Liver (tissue), 9 donors: ENCODE data around the gene SLC22A12. TPM values are rescaled to one million over a fixed set of nuclear protein-coding genes. Genes with fewer than 3 reads are reported as not detected.

ENCODE experiments used
- DNase-seq: peaks from one replicate; pipeline ENCODE4 v3.0.0-alpha.2; 2017; ENCODE audit warnings: low spot score
- H3K27ac ChIP-seq, 2 donors: one replicate each; pipeline ENCODE4 v1.7.0; 2013; ENCODE audit warnings: inconsistent platforms in 2 of 2, low read length in 2 of 2, control low read depth in 1 of 2, low read depth in 1 of 2, mild to moderate bottlenecking in 1 of 2
- H3K27me3 ChIP-seq, 4 donors: one replicate each; pipeline versions ENCODE4 v1.6.1 to v1.7.0; 2013; ENCODE audit warnings: low read length in 3 of 4, inconsistent platforms in 1 of 4, mild to moderate bottlenecking in 1 of 4, moderate library complexity in 1 of 4; ENCODE audit not compliant: control insufficient read depth in 4 of 4, insufficient read depth in 4 of 4
- H3K36me3 ChIP-seq, 4 donors: one replicate each; pipeline versions ENCODE4 v1.6.1 to v1.7.0; 2013; ENCODE audit warnings: low read length in 3 of 4, mild to moderate bottlenecking in 3 of 4, low read depth in 1 of 4, moderate library complexity in 1 of 4; ENCODE audit not compliant: control insufficient read depth in 4 of 4, insufficient read depth in 3 of 4
- H3K4me1 ChIP-seq, 4 donors: one replicate each; pipeline versions ENCODE4 v1.6.1 to v1.7.0; 2013; ENCODE audit warnings: low read length in 3 of 4, mild to moderate bottlenecking in 3 of 4, moderate library complexity in 1 of 4; ENCODE audit not compliant: control insufficient read depth in 4 of 4, insufficient read depth in 4 of 4
- H3K4me3 ChIP-seq, 3 donors: one replicate each; pipeline versions ENCODE4 v1.6.1 to v1.7.0; 2013; ENCODE audit warnings: low read length in 3 of 3, control low read depth in 1 of 3, low read depth in 1 of 3, mild to moderate bottlenecking in 1 of 3
- H3K9ac ChIP-seq, 2 donors: one replicate each; pipeline ENCODE4 v1.7.0; 2013; ENCODE audit warnings: low read length in 2 of 2, mild to moderate bottlenecking in 2 of 2, moderate library complexity in 2 of 2, control low read depth in 1 of 2, low read depth in 1 of 2
- H3K9me3 ChIP-seq, 4 donors: one replicate each; pipeline versions ENCODE4 v1.6.1 to v1.7.0; 2013; ENCODE audit warnings: low read length in 3 of 4; ENCODE audit not compliant: control insufficient read depth in 4 of 4
- EGR1 ChIP-seq, 2 donors: IDR thresholded peaks; 2 replicates each; pipeline ENCODE4 v1.6.1; 2016 to 2018; ENCODE audit warnings: antibody characterized with exemption in 2 of 2, low read depth in 2 of 2
- FOXA1 ChIP-seq: IDR thresholded peaks from 2 replicates; pipeline ENCODE4 v1.6.1; 2016; ENCODE audit warnings: antibody characterized with exemption
- FOXA2 ChIP-seq: IDR thresholded peaks from 2 replicates; pipeline ENCODE4 v1.6.1; 2016; ENCODE audit warnings: antibody characterized with exemption
- GABPA ChIP-seq, 2 donors: IDR thresholded peaks in 1 of 2; conservative IDR thresholded peaks in 1 of 2; 2 replicates each; pipeline ENCODE4 v1.6.1; 2016; ENCODE audit warnings: antibody characterized with exemption in 2 of 2, mild to moderate bottlenecking in 1 of 2, moderate library complexity in 1 of 2
- HNF4A ChIP-seq, 2 donors: conservative IDR thresholded peaks; 2 replicates each; pipeline ENCODE4 v1.6.1; 2016; ENCODE audit warnings: antibody characterized with exemption in 2 of 2, mild to moderate bottlenecking in 2 of 2
- HNF4G ChIP-seq: IDR thresholded peaks from 2 replicates; pipeline ENCODE4 v1.6.1; 2016; ENCODE audit warnings: antibody characterized with exemption
- JUND ChIP-seq, 2 donors: IDR thresholded peaks; 2 replicates each; pipeline ENCODE4 v1.6.1; 2016; ENCODE audit warnings: antibody characterized with exemption in 2 of 2
- NR2F2 ChIP-seq: IDR thresholded peaks from 2 replicates; pipeline ENCODE4 v1.6.1; 2016; ENCODE audit warnings: antibody characterized with exemption
- RAD21 ChIP-seq, 2 donors: IDR thresholded peaks; 2 replicates each; pipeline ENCODE4 v1.6.1; 2016; ENCODE audit warnings: antibody characterized with exemption in 2 of 2, mild to moderate bottlenecking in 2 of 2
- RXRA ChIP-seq, 2 donors: IDR thresholded peaks; 2 replicates each; pipeline ENCODE4 v1.6.1; 2017 to 2018; ENCODE audit warnings: antibody characterized with exemption in 2 of 2, mild to moderate bottlenecking in 1 of 2
- SP1 ChIP-seq: IDR thresholded peaks from 2 replicates; pipeline ENCODE4 v1.6.1; 2018; ENCODE audit warnings: antibody characterized with exemption, mild to moderate bottlenecking
- TAF1 ChIP-seq: conservative IDR thresholded peaks from 2 replicates; pipeline ENCODE4 v1.6.1; 2016; ENCODE audit warnings: antibody characterized with exemption, mild to moderate bottlenecking
- YY1 ChIP-seq: IDR thresholded peaks from 2 replicates; pipeline ENCODE4 v1.6.1; 2016; ENCODE audit warnings: antibody characterized with exemption, mild to moderate bottlenecking
- WGBS: extraction: QIAGEN DNeasy Blood & Tissue Kit; methylation state at CpG from one replicate; pipeline ENCODE4 v1.1.7; 2013; 5-methylcytosine and 5-hydroxymethylcytosine counted together
- polyA plus RNA-seq, 2 donors: library from polyadenylated mRNA; stranded (reverse) in 1 of 2; unstranded in 1 of 2; fragments of 200-250 nt in 1 of 2; fragments of >200 nt in 1 of 2; fragmentation: Nextera tagmentation in 1 of 2; extraction: Ambion mirVana in 1 of 2; gene quantifications; one replicate each; pipeline versions ENCODE4 v1.2.1 to v1.2.3, GENCODE V29; 2013 to 2015
- total RNA-seq, 2 donors: library from RNA; depleted of rRNA; stranded (reverse); fragments of >200 nt; gene quantifications; one replicate each; pipeline ENCODE4 v1.2.3, GENCODE V29; 2014
- TF ChIP-seq, protein P1 (sequence below): IDR thresholded peaks from 2 replicates; pipeline ENCODE4 v1.6.1; 2016; ENCODE audit warnings: antibody characterized with exemption
- TF ChIP-seq, protein P2 (sequence below): fragments of 150-350 bp; IDR thresholded peaks from 2 replicates; pipeline ENCODE4 v1.5.1; 2017; ENCODE audit warnings: improper control_type of control experiment, low read depth, low read length; ENCODE audit not compliant: missing input control
- TF ChIP-seq, protein P3 (sequence below): IDR thresholded peaks from 2 replicates; pipeline ENCODE4 v1.6.1; 2016; ENCODE audit warnings: antibody characterized with exemption
- TF ChIP-seq, protein P4 (sequence below): IDR thresholded peaks from 2 replicates; pipeline ENCODE4 v1.6.1; 2016; ENCODE audit warnings: antibody characterized with exemption
- TF ChIP-seq, protein P5 (sequence below): IDR thresholded peaks from 2 replicates; pipeline ENCODE4 v1.6.1; 2016; ENCODE audit warnings: antibody characterized with exemption, mild to moderate bottlenecking
- donor health status: healthy.
- donor health status: healthy.
- donor health status: healthy.
- donor health status: healthy.
- donor health status: healthy.

SLC22A12 gene
- total and polyA plus RNA-seq, 4 donors: under 0.01 to 0.02 TPM; not detected in 2

DNA sequence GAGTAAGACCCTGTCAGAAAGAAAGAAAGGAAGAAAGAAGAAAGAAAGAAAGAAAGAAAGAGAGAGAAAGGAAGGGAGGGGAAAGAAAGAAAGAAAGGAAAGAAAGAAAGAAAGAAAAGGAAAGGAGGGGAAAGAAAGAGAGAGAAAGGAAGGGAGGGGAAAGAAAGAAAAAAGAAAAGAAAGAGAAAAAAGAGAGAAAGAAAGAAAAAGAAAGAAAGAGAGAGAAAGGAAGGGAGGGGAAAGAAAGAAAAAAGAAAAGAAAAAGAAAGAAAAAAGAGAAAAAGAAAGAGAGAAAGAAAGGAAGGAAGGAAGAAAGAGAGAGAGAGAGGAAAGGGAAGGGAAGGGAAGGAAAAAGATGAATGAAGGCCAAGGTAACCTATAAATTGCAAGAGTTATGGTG, 47.2 kb upstream of the SLC22A12 start:
- Histone ChIP-seq H3K4me1 (no peaks in the 10 kb centered on the region), H3K9me3 (peaks cover 0 to 3% (median 0%) of the 10 kb centered on the region in 4 donors), H3K27ac (no peak overlapping the region), H3K9ac (no peak overlapping the region), H3K4me3 (no peak overlapping the region), H3K36me3 (no peaks in the 10 kb centered on the region), H3K27me3 (no peaks in the 10 kb centered on the region)
- DNase-seq: no peak
- TF ChIP-seq YY1 (no peak), RXRA (IDR thresholded peaks at IDR 0.05) (no peak), EGR1 (IDR thresholded peaks at IDR 0.05; ENCODE audit: low read depth in 2 of 2) (no peak), SP1 (no peak), FOXA1 (no peak), GABPA (IDR thresholded peaks at IDR 0.05 in 1 of 2, conservative IDR thresholded peaks at IDR 0.05 in 1 of 2) (no peak), TAF1 (no peak), NR2F2 (no peak), FOXA2 (no peak), JUND (IDR thresholded peaks at IDR 0.05) (no peak), HNF4G (no peak), RAD21 (IDR thresholded peaks at IDR 0.05) (no peak), HNF4A (conservative IDR thresholded peaks at IDR 0.05) (no peak)
- TF ChIP-seq, protein P1, sequence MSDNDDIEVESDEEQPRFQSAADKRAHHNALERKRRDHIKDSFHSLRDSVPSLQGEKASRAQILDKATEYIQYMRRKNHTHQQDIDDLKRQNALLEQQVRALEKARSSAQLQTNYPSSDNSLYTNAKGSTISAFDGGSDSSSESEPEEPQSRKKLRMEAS: no peak
- TF ChIP-seq, protein P2, sequence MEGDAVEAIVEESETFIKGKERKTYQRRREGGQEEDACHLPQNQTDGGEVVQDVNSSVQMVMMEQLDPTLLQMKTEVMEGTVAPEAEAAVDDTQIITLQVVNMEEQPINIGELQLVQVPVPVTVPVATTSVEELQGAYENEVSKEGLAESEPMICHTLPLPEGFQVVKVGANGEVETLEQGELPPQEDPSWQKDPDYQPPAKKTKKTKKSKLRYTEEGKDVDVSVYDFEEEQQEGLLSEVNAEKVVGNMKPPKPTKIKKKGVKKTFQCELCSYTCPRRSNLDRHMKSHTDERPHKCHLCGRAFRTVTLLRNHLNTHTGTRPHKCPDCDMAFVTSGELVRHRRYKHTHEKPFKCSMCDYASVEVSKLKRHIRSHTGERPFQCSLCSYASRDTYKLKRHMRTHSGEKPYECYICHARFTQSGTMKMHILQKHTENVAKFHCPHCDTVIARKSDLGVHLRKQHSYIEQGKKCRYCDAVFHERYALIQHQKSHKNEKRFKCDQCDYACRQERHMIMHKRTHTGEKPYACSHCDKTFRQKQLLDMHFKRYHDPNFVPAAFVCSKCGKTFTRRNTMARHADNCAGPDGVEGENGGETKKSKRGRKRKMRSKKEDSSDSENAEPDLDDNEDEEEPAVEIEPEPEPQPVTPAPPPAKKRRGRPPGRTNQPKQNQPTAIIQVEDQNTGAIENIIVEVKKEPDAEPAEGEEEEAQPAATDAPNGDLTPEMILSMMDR: no peak
- TF ChIP-seq, protein P3, sequence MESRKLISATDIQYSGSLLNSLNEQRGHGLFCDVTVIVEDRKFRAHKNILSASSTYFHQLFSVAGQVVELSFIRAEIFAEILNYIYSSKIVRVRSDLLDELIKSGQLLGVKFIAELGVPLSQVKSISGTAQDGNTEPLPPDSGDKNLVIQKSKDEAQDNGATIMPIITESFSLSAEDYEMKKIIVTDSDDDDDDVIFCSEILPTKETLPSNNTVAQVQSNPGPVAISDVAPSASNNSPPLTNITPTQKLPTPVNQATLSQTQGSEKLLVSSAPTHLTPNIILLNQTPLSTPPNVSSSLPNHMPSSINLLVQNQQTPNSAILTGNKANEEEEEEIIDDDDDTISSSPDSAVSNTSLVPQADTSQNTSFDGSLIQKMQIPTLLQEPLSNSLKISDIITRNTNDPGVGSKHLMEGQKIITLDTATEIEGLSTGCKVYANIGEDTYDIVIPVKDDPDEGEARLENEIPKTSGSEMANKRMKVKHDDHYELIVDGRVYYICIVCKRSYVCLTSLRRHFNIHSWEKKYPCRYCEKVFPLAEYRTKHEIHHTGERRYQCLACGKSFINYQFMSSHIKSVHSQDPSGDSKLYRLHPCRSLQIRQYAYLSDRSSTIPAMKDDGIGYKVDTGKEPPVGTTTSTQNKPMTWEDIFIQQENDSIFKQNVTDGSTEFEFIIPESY: no peak
- TF ChIP-seq, protein P4, sequence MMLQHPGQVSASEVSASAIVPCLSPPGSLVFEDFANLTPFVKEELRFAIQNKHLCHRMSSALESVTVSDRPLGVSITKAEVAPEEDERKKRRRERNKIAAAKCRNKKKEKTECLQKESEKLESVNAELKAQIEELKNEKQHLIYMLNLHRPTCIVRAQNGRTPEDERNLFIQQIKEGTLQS: no peak

DNA sequence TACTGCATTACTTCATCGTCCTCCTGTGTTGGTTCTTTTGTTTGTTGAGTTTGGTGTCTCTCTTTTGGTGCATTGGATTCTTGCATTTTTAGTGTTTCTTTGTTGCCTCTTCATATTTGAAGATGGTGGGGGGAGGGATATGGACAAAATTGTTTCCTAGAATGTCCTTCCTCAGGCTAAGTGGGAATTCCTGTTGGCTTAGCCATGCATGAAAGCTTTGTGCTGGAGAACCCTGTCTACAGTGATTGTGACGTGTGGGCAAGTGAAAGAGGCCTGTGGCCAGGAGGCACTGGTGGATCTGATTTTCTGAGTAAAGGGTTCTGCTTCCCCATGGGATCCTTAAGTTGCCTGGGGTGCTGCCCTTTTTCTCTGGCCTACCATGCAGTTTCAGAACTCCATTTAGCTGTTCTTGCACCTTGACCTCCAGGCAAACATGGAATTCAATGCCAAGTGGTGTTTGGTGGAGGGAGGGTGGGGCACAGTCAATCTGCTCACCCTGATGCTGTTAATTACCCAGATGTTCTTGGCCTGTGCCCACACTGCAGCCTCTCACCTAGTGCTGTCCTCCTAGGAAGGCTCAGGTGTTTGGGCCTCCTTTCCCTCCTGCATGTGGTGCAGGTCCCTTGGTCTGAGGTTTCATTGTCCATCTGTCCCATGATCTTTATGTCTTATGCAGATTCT, 46.3 kb upstream of the SLC22A12 start:
- no peaks in the 10 kb centered on the region for H3K27me3 ChIP-seq
- peaks cover 0 to 3% (median 0%) of the 10 kb centered on the region in 4 donors for H3K9me3 ChIP-seq
- no peaks in the 10 kb centered on the region for H3K4me1 ChIP-seq
- no peak for DNase-seq
- no peaks in the 10 kb centered on the region for H3K36me3 ChIP-seq
- H3K4me3 ChIP-seq: no peak overlapping the region
- no peak for TF ChIP-seq HNF4G
- TF ChIP-seq FOXA1: no peak
- TF ChIP-seq FOXA2: no peak
- TF ChIP-seq GABPA (IDR thresholded peaks at IDR 0.05 in 1 of 2, conservative IDR thresholded peaks at IDR 0.05 in 1 of 2): no peak
- TF ChIP-seq SP1: no peak
- TF ChIP-seq YY1: no peak
- TF ChIP-seq NR2F2: no peak
- TF ChIP-seq HNF4A (conservative IDR thresholded peaks at IDR 0.05): no peak
- TF ChIP-seq, protein P5, sequence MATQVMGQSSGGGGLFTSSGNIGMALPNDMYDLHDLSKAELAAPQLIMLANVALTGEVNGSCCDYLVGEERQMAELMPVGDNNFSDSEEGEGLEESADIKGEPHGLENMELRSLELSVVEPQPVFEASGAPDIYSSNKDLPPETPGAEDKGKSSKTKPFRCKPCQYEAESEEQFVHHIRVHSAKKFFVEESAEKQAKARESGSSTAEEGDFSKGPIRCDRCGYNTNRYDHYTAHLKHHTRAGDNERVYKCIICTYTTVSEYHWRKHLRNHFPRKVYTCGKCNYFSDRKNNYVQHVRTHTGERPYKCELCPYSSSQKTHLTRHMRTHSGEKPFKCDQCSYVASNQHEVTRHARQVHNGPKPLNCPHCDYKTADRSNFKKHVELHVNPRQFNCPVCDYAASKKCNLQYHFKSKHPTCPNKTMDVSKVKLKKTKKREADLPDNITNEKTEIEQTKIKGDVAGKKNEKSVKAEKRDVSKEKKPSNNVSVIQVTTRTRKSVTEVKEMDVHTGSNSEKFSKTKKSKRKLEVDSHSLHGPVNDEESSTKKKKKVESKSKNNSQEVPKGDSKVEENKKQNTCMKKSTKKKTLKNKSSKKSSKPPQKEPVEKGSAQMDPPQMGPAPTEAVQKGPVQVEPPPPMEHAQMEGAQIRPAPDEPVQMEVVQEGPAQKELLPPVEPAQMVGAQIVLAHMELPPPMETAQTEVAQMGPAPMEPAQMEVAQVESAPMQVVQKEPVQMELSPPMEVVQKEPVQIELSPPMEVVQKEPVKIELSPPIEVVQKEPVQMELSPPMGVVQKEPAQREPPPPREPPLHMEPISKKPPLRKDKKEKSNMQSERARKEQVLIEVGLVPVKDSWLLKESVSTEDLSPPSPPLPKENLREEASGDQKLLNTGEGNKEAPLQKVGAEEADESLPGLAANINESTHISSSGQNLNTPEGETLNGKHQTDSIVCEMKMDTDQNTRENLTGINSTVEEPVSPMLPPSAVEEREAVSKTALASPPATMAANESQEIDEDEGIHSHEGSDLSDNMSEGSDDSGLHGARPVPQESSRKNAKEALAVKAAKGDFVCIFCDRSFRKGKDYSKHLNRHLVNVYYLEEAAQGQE: no peak
- TF ChIP-seq RXRA (IDR thresholded peaks at IDR 0.05): no peak
- TF ChIP-seq, protein P4: no peak
- no peak for TF ChIP-seq EGR1 (IDR thresholded peaks at IDR 0.05; ENCODE audit: low read depth in 2 of 2)
- TF ChIP-seq RAD21 (IDR thresholded peaks at IDR 0.05): no peak
- no peak for TF ChIP-seq JUND (IDR thresholded peaks at IDR 0.05)
- TF ChIP-seq, protein P2: no peak
- no peak overlapping the region for H3K9ac ChIP-seq
- no peak overlapping the region for H3K27ac ChIP-seq
- WGBS: 91% methylated on average over 2 of the region's 2 CpGs
